Skin epidermis (tissue), 12 donors: ENCODE results near the gene ZNF157.

ENCODE experiments used
- H3K27ac ChIP-seq, 21 experiments: fragments of 200-600 bp; sonication (generic) in 11 of 21; one replicate each; pipeline ENCODE4 v1.5.0; 2020; ENCODE audit warnings: mild to moderate bottlenecking in 3 of 21, inconsistent platforms in 2 of 21, moderate library complexity in 2 of 21
- H3K4me3 ChIP-seq, 7 experiments: fragments of 200-600 bp; sonication (generic) in 2 of 7; one replicate each; pipeline ENCODE4 v1.5.0; 2020; ENCODE audit warnings: inconsistent platforms in 2 of 7, mild to moderate bottlenecking in 2 of 7, moderate library complexity in 1 of 7

The ZNF157 gene

GRCh38 chrX:47430925-47431324, 60.5 kb downstream of the ZNF157 start:
- H3K27ac ChIP-seq, result no peak overlapping the region
- no peak overlapping the region for H3K4me3 ChIP-seq

DNA sequence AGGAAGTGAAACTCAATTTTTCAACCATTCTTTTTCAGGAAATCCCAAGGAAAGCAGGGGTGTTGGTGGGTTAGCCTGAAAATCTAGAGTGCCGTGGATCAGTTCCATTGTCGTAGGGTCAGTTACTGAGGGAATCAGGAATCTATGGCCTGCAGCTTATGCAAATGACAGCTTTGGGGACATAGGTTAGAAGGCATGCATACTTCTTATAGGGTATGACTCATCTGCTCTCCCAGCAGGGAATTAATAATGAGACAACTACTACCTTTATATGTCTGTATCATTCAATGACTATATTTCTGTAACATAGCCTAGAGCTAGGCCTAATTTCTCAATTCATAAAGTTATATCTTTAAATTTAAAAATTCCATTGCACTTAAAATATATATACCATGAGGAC, 76.1 kb downstream of the ZNF157 start:
- no peak overlapping the region for H3K27ac ChIP-seq

DNA sequence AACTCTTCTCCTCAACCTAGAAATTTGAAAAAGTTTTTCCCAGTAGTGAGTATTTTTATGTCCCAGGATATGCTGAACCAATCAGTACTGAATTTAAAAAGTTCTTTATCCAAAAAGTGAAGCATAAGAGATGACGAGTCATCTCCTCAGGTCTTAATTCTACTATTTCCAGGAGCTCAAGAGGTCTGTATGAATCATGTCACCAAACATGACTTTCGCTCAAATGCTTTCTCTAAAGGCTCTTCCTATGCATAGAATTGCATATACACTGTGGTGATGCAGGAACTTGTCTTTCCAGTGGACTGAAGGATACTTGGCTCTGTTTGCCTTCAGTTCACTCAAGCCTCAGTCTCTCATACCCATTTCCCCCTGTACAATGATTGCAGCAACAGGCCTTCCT, 76.6 kb downstream of the ZNF157 start:
- H3K4me3 ChIP-seq, result no peak overlapping the region
- no peak overlapping the region for H3K27ac ChIP-seq

More for the DNA sequence above, 76.1 kb downstream of the ZNF157 start:
- H3K4me3 ChIP-seq, result no peak overlapping the region

- Histone ChIP-seq H3K4me3 (no peak overlapping the region), H3K27ac (no peak overlapping the region)
Observed at GRCh38 chrX:47447607-47448006, 77.2 kb downstream of the ZNF157 start.

DNA sequence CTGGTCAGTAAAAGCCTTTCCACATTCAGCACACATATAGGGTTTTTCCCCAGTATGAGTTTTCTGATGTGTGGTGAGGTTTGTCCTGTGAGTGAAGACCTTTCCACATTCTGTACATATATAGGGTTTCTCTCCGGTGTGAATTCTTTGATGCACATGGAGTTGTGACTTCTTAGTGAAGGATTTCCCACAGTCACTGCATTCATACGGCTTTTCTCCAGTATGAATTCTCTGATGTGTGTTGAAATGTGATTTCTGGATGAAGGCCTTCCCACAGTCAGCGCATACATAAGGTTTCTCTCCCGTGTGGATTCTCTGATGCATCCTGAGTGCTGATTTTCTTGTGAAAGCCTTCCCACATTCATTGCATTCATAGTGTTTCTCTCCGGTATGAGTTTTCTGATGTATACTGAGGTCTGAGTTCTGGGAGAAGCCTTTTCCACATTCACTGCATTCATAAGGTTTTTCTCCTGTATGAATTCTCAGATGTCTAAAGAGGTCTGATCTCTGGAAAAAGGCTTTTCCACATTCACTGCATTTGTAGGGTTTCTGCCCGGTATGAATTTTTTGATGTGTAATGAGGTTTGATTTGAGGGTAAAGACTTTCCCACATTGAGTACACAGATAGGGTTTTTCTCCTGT, 77.9 kb downstream of the ZNF157 start:
- H3K27ac ChIP-seq, result no peak overlapping the region
- H3K4me3 ChIP-seq, result no peak overlapping the region

DNA sequence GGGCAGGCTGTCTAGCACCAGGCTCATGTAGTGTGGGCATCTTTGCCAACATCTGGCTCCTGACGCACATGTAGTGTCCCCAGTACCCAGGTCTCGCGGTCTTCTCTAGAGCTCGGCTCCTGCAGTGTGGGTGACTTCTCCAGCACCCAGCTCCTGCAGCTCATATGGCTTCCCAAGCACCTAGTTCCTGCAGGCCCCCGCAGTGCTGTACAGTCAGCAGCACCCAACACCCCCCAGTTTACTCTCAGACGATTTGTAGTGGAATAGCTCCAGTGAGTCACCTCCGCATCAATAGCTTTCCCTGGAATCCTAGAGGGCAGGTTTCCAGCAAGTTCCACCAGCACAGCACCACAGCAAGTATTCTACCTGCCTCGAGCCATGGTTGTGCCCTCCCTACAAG, 81.7 kb downstream of the ZNF157 start:
- Histone ChIP-seq H3K4me3 (no peak overlapping the region), H3K27ac (no peak overlapping the region)

DNA sequence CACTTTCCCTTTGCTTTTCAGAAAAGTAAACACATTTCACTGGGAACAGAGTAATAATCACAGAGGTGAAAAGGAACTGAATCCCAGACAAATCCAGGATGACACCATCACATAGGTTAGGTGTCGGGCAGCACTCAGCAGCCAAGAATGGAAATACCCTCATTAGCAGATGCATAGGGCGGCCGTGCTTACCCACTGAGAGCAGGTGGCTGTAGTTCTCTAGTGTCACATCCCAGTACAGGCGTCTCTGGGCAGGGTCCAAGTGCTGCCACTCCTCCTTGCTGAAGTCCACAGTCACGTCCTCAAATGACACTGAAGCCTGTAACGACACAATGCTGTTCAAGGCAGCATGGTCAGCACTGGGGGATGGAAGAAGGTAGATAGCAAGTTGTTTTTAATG, 85.7 kb downstream of the ZNF157 start:
- Histone ChIP-seq H3K27ac (no peak overlapping the region), H3K4me3 (no peak overlapping the region)

GRCh38 chrX:47458528-47458927, 88.2 kb downstream of the ZNF157 start:
- Histone ChIP-seq H3K27ac (no peak overlapping the region), H3K4me3 (no peak overlapping the region)

DNA sequence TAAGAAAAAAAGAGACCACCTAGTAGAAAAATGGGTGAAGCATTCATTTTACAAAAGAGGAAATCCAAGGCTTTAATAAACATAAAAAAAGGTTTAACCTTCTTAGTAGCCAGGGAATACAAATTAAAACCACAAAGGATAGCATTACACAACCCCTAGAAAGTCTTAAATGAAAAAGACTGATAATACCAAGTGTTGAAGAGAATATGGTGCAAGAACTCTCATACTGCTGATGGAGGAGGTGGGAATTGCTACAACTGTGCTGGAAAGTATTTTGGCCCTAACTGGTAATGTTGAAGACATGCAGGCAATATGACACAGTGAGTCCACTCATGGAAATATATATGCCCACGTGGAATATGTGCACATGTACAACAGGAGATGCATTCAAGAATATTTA, 90.2 kb downstream of the ZNF157 start:
- Histone ChIP-seq H3K27ac (no peak overlapping the region), H3K4me3 (no peak overlapping the region)
